Peyer's patch (tissue), 4 donors: ENCODE results near the gene TRIM46.

Experiments
- CTCF ChIP-seq, 6 experiments: fragments of 450-650 bp in 4 of 6; fragments of 200-600 bp in 2 of 6; sonication (generic) in 1 of 6; IDR thresholded peaks; one replicate each; pipeline ENCODE4 v1.5.1; 2017 to 2019; ENCODE audit warnings: antibody characterized with exemption in 6 of 6, mild to moderate bottlenecking in 3 of 6, moderate library complexity in 1 of 6
- POLR2A ChIP-seq, 2 donors: fragments of 450-650 bp; IDR thresholded peaks; one replicate each; pipeline ENCODE4 v1.5.1; 2017; ENCODE audit warnings: antibody characterized with exemption in 2 of 2, mild to moderate bottlenecking in 2 of 2, moderate library complexity in 2 of 2

DNA sequence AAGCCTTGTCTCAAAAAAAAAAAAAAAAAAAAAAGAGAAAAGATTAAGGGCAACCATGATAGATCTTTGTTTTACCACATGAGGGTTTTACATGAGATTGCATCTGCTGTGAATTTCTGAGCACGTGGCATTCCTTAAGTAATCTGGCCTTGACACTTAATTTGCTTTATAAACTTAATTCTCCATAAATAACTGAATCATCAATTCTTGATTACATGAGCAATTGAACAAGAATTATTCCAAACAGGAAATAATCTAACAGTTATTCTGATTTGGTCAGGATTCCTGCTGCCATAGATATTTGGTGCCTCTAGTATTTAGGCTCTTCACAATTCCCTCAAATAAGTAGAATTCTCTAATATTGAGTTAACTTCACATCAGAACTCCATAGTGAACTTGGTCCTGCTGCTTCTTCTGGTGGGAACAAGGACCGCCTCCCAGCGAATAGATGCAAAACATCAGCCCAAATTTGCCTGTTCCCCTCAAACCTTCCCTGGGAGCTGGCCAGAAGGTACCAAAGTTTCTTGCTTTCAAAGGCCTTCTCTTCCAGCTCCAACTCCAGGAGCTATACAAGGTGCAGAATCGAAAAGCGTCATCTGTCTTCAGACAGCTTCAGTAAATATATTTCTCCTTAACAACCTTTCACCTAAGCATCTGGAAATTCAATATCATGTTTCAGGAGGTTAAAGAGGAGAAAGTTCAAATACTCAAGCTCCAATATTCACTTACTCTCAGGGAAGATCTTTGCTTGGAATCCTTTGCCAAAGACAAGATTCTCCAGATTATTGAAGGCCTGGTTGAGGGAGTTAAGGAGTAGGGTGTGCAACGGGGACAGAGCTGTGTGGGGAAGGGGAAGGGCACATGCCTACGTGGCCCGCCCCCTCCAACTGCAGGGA lies 1.6 kb upstream of the TRIM46 start:
- no peak for TF ChIP-seq POLR2A (IDR thresholded peaks at IDR 0.05)
- TF ChIP-seq CTCF (IDR thresholded peaks at IDR 0.05) = no peak
